Fibroblast of the aortic adventitia (primary cell): ENCODE results near the gene MRPL12. TPM values are rescaled to one million over a fixed set of nuclear protein-coding genes. Genes with fewer than 3 reads are reported as not detected.

Experiments
- DNase-seq: peaks from one replicate; pipeline ENCODE4 v3.0.0-alpha.2; 2010; ENCODE audit warnings: low read depth
- H3K4me3 ChIP-seq: 2 replicates; pipeline ENCODE4 v1.5.1; 2011; ENCODE audit warnings: low read depth, mild to moderate bottlenecking, control low read depth, low read length, moderate library complexity
- CTCF ChIP-seq: IDR thresholded peaks from 2 replicates; pipeline ENCODE4 v1.5.1; 2011; ENCODE audit warnings: mild to moderate bottlenecking, low read length, control low read depth, inconsistent platforms; ENCODE audit not compliant: insufficient read depth
- total RNA-seq: library from RNA; depleted of rRNA; stranded (reverse); fragments of >200 nt; gene quantifications from 2 replicates; pipeline ENCODE4 v1.2.3, GENCODE V29; 2012; ENCODE audit warnings: low replicate concordance

Gene MRPL12
- total RNA-seq, 1 donor: 19.2 TPM

- H3K4me3 ChIP-seq: no peak overlapping the region
- no peak for TF ChIP-seq CTCF
- DNase-seq: no peak
These were observed 2.5 kb upstream of the MRPL12 start for GRCh38 chr17:81700353-81701287.

- H3K4me3 ChIP-seq: peak overlapping the region; percentile 95
- no peak for DNase-seq
- no peak for TF ChIP-seq CTCF
These were observed 1.7 kb upstream of the MRPL12 start for GRCh38 chr17:81701288-81702071.

- DNase-seq: no peak
- peak overlapping the region; percentile 95 for H3K4me3 ChIP-seq
- no peak for TF ChIP-seq CTCF
These were observed 834 bp downstream of the MRPL12 start for GRCh38 chr17:81703747-81704654.

- H3K4me3 ChIP-seq: no peak overlapping the region
- no peak for DNase-seq
- no peak for TF ChIP-seq CTCF
These were observed 2.5 kb downstream of the MRPL12 start for GRCh38 chr17:81705518-81706231.

GRCh38 chr17:81706232-81706611 lies 3.1 kb downstream of the MRPL12 start:
- no peak for TF ChIP-seq CTCF
- no peak for DNase-seq
- no peak overlapping the region for H3K4me3 ChIP-seq
